ENCODE measurements around the gene LGALS7B.
"Not testable (repeated sequence)": the region's sequence is repeated elsewhere in the genome, so short reads cannot be mapped to it uniquely, and the experiment has no call there.

The LGALS7B gene

DNA sequence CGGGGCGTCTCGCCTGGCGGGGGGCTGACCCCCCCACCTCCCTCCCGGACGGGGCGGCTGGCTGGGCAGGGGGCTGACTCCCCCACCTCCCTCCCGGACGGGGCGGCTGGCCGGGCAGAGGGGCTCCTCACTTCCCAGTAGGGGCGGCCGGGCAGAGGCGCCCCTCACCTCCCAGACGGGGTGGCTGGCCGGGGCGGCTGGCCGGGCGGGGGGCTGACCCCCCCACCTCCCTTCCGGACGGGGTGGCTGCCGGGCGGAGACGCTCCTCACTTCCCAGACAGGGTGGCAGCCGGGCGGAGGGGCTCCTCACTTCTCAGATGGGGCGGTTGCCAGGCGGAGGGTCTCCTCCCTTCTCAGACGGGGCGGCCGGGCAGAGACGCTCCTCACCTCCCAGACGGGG, 8.8 kb downstream of the LGALS7B start:
- DNase-seq (ENCODE audit: low read depth): not testable (repeated sequence)

DNA sequence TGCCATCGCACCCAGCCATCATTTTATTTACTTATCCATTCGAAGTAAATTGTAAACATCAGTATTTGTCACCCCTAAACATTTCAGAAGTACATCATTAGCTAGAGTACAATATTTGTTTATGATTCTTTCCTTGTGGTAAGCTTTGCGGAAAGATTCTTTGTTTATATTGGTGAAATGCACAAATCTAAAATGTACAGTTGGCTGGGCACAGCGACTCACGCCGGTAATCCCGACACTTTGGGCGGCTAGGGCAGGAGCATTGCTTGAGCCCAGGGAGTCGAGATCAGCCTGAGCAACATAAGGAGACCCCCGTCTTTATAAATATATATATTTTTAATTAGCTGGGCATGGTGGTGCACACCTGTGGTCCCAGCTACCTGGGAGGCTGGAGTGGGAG, 10.1 kb downstream of the LGALS7B start:
- DNase-seq (ENCODE audit: low read depth): no peak

DNA sequence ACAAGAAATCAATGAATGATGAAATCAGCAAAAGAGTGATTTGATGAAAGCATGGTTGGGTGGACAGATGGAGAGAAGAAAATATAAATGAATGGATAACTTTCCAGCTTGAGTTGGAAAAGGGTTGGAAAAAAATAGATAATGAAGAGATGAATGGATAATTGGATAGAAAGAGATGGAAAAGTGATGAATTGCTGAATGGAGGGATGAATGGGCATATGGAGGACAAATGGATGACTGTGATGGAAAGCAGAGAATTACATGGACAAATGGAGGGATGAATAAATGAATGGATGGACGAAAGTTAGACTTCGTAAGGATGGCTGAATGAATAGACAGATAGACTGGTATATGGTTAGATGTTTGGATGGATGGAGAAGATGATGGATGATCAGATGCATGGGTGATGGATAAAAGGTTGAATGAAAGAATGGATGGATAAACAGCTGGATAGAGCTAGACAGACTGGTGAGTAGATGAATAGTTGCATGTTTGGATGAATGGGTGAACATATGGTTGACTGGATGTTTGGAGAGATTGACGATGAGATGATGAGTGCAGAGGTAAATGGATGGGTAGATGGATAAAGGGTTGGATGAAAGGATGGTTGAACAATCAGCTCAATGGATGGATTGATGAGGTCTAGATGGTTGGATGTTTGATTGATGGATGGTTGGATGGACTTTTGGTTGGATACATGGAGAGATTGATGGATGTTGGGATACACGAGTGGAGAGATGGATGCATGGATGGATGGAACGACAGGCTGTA, 11.8 kb downstream of the LGALS7B start:
- no peak for DNase-seq (ENCODE audit: low read depth)

DNA sequence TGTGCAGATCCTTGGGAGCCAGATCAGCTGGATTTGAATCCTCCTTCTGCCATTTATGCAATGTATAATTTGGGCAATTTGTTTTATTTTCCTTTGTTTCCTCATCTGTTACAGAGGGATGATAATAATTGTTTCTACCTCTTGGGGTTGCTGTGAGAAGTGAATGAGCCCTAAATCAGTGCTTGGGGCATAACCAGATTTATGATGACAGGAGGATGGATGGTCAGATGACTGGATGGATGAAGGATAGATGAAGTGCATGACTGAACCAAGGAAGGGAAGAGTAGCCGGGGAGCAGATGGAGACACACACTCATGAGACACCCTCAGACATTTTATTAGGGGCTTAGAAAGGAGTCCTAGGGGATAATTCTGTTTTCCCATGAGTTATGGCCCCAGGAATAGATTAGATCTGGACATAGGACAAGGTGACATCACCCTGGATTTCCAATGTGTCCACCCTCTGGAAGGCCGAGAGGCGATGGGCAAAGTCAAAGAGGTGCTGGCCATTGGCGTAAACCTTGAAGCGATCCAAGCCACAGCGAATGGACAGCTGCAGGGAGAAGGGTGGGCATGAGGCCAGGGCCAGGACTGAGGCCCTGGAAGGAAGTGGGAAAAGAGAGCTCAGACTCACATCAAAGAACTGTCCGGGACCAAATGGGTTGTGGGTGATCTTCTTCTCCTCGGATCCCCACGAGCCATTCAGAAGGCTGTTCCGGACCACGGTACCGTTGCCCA, 12.5 kb downstream of the LGALS7B start:
- DNase-seq (ENCODE audit: low read depth): no peak

DNA sequence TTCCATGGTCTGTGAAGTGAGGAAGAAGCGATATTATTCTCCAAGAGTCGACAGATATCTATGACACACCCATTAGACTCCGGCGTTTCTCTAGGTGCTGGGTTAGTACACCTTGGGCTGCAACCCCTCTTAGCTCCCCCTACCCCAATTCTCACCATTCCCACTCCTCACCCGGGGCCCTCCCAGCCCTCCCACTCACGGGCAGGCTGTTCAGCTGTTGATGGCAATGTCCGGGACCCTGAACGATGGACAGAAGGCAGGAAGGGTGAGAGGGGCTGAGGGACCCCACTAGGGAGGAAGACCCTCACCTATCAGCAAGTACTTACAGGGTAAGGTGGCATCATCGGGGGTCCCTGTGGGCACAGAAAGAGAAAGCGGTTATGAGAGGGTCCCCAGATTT, 14.5 kb downstream of the LGALS7B start:
- DNase-seq (ENCODE audit: low read depth): no peak

DNA sequence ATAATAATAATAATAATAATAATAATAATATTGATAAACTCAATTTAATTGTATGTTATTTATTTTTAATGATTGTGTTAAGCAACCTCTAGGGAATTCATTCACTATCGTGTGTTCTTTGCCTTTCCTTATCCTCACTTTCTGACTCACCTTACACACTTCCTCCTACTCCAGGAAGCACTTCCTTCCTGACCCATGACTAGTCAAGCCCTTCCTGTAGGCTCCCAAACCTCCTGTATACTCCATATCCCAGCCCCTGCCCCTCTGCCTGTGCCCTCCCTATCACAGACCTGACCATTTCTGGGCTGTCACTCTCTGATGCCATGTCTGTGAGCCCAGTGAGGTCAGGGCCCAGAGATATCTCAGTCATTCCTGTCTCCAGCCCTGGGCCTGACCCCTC, 16.2 kb downstream of the LGALS7B start:
- no peak for DNase-seq (ENCODE audit: low read depth)

DNA sequence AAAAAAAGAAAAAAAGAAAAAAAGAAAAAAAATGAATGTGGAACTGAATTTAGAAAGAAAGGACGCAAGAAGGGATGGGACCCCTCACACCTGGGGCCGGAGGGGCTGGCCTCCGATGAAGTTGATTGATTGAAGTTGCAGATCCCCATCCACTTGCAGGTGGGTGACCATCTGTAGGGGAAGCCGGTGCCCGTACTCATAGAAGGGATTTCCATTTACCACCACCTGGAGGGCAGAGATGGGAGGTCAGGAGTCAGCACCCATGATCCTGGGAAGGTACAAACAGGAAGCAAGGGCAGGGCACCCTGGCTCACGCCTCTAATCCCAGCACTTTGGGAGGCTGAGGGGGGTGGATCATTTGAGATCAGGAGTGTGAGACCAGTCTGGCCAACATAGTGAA, 17.4 kb downstream of the LGALS7B start:
- no peak for DNase-seq (ENCODE audit: low read depth)

DNA sequence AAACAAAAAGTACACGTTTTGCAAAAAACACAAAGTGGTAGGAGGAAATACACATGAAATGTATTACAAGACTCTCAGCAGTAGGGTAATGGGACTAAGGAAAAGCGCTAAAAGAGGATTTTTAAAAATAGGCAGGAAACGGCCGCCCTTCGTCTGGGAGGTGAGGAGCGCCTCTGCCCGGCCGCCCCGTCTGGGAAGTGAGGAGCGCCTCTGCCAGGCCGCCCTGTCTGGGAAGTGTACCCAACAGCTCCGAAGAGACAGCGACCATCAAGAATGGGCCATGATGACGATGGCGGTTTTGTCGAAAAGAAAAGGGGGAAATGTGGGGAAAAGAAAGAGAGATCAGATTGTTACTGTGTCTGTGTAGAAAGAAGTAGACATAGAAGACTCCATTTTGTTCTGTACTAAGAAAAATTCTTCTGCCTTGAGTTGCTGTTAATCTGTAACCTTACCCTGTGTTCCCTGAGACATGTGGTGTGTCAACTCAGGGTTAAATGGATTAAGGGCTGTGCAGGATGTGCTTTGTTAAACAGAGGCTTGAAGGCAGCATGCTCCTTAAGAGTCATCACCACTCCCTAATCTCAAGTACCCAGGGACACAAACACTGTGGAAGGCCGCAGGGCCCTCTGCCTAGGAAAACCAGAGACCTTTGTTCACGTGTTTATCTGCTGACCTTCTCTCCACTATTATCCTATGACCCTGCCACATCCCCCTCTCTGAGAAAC, 18.5 kb downstream of the LGALS7B start:
- DNase-seq (ENCODE audit: low read depth): not testable (repeated sequence)

DNA sequence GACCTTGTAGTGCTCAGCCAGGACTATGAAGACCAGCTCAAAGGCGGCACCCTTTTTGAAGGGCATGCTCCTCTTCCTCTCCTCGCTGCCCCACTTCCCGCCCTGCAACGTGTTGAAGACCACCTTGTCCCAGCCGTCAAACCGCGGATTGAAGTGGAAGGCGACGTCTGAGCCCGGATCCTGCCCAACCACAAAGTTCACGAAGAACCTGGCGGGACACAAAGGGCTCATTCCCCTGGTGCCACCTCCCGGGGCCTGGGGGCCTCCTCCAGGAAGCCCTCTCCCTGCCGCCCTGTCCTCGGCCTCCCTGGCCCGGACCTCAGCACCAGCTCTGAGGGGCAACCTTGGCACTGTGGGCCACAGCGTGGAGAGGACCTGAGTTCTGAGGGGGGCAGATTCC, 19.7 kb downstream of the LGALS7B start:
- no peak for DNase-seq (ENCODE audit: low read depth)

DNA sequence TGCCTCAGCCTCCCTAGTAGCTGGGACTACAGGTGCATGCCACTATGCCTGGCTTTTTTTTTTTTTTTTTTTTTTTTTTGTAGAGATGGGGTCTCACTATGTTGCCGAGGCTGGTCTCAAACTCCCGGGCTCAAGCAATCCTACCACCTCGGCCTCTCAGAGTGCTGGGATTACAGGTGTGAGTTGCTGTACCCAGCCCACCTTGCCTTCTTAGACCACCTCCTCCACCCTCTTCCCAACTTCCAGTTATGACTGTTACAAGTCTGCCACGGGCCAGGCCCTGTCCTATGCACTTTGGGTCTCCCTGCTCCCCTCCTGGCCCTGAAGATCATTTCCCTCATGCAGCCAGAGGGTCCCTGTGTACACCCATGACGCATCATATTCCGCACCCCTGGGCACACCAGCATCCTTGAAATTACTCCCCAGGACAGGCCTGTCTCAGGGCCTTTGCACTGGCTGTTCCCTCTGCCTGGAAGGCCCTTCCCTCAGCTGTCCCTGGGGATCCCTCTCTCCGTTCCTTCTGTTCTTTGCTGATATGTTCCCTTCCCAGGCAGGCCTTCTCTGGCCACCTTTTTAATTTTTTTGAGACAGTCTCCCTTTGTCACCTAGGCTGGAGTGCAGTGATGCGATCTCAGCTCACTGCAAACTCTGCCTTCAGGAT, 20.7 kb downstream of the LGALS7B start:
- no peak for DNase-seq (ENCODE audit: low read depth)

DNA sequence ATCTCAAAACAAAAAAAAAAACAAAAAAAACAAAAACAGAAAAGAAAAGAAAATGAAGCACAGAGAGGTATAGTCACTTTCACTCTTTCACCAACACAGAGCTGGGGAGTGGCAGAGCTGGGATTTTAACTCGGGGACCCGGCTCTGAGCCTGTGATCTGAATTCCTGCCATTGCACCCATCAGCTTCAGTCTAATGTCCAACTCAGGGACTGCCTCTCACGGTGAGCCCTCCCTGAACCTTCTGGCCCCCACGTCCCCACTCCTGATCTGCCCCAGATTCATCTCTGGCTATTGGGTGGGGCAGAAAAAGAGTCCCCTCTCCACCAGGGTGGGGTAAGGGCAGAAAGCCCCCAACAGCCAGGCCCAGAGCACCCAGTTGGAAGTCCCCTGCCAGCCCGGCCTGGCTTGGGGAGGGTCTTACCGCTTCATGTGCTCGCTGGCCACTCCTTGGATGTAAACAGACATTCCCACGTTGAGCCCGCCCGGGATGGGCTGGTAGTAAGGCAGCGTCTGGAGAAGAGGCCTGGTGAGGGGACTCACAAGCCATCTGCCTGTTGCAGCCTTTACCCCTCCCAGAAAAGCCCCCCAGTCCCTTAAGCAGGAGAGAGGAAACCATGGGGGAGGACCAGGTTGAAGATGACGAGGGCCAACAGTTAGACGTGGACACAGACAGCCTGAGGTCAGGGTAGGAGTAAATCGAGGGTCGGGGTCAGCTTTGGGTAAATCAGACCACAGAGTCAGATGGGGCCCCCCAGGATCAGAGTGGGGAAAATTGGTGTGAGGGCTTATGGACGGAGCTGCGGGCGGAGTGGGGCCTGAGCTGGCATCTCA, 23.2 kb downstream of the LGALS7B start:
- DNase-seq (ENCODE audit: low read depth): no peak

DNA sequence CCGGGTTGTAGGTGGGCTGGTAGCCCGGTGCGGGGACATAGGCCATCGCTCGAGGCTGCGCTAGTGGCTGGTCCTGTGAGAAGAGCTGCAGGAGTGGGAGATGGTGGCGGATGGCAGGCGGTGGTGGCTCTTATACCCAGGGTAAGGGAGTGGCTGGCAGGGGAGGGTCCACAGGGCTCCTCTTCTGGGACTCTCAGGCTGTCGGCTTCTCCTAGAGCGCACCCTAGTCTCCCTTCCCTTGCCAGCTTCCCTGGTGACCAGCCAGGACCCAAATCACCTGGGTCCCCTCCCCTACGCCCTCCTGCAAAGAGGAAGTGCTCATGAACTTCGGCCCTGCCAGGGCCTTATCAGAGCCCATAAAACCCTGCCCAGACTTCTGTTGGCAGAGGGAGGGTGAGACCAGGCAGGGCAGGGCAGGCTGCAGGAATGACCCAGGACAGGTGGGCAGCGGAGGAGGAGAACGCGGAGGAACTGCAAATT, 23.9 kb downstream of the LGALS7B start, which contains the start of gene LGALS4:
TSS of gene LGALS4 (minus strand) at position 105 of the 480 bp plus-strand sequence. CDS start at position 46, 59 bp downstream.
- no peak for DNase-seq (ENCODE audit: low read depth)

DNA sequence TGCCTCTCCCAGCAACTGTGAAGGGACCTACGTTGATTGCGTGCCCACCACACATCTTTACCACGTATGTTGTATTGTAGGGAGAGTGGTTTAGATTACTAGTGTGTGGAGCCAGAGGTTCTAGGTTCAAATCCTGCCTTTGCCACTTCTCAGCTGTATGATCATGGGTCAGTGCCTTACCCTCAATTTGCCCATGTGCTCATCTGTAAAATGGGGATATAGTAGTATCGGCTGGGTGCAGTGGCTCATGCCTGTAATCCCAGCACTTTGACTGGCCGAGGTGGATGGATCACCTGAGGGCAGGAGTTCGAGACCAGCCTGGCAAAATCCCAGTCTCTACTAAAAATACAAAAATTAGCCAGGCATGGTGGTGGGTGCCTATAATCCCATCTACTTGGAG, 24.3 kb downstream of the LGALS7B start:
- DNase-seq (ENCODE audit: low read depth): no peak

DNA sequence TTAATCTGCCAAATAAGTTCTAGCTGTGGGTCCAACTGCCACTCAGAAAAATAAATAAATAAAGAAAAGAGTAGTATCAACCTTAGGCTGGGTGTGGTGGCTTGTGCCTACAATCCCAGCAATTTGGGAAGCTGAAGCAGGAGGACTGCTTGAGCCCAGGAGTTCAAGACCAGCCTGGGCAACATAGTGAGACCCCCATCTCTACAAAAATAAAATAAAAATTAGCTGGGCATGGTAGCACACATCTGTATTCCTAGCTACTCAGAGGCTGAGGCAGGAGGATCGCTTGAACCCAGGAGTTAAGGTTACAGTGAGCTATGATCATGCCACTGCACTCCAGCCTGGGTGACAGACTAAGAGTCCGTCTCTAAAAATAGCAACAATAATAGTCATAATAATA, 24.9 kb downstream of the LGALS7B start:
- DNase-seq (ENCODE audit: low read depth): not testable (repeated sequence)

DNA sequence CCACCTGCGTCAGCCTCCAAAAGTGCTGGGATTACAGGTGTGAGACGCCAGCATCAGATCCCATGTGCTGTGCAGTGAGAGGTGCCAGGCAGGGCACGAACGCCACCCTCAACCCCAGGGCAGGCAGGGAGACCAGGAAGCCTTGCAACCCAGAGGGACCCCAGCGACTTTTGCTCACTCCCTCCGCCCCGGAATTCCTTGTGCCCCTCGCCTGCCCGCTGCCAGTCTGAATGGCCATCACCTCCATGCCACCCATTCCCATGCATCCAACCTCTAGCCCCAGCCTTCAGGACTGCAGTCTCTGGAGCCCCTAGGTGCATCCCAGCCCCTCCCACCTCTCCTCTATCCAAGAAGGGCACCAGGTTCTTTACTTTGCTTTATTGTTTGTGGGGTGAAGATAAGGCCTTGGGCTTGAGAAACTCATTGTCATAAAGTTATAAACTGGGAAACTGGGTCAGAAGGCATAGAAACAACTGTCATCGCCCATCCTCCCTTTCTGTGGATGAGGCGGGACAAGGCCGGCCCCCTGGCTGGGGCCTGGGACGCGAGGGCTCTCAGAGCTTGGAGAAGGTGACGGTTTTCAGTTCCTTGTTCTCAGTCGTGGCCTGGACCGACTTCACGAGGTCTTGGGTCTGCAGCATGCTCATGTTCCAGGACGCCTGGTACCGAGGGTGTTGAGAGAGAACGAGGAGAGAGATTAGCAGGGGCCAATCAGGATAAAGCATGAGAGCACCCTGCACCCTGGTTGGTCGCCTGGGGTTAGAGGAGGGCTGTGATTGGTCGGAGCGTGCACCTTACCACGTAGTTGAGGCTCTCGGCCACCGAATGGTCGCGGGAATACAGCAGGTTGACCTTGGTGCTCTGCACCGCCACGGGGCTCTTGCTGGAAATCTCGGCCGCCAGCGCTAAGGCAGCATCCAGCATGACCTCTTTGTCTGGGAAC, 26.3 kb downstream of the LGALS7B start:
- DNase-seq (ENCODE audit: low read depth): no peak

DNA sequence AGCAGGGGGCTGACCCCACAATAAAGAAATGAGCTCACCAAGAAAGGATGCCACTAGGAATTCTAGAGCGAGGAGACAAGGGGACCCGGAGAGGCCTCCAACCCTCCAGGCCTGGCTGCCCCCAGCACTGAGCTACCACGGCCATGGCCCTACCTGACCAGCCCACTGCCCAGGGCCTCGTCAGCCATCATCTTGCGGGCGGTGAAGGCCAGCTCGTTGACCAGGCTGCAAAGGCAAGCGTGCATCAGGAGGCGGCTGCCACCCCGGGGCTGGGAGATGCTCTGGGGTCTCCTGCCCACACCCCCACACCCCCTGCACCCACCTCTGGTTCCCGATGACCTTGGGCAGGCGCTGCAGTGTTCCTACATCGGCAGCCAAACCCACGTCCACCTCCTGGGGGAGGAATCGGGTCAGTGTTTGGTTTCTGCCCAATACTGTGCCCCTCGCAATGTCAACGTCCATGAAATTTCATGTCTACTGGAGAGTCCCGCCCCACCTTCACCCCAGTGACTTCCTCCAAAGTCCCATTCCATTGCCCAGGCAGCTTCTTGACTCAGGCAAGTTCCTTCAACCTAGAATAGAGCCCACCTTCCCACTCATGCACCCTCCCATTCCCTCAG, 27.2 kb downstream of the LGALS7B start:
- DNase-seq (ENCODE audit: low read depth): no peak

DNA sequence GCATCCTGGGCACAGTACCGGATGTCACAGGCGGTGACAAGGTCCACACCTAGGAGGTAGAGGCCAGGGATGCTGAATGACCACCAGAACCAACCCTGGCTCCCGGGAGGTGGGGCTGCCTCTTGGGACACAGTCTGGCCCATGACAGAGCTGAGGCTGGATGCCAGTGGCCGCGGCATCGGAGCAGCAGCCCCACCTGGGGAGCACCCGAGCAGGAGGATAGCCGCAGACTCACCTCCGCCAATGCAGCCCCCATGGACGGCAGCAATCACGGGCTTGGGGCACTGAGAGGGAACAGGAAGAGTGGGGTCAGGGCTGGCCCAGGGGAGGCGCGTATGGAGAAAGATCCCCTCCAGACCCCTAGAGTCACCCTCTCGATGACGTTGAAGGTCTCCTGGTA, 28.1 kb downstream of the LGALS7B start:
- no peak for DNase-seq (ENCODE audit: low read depth)

DNA sequence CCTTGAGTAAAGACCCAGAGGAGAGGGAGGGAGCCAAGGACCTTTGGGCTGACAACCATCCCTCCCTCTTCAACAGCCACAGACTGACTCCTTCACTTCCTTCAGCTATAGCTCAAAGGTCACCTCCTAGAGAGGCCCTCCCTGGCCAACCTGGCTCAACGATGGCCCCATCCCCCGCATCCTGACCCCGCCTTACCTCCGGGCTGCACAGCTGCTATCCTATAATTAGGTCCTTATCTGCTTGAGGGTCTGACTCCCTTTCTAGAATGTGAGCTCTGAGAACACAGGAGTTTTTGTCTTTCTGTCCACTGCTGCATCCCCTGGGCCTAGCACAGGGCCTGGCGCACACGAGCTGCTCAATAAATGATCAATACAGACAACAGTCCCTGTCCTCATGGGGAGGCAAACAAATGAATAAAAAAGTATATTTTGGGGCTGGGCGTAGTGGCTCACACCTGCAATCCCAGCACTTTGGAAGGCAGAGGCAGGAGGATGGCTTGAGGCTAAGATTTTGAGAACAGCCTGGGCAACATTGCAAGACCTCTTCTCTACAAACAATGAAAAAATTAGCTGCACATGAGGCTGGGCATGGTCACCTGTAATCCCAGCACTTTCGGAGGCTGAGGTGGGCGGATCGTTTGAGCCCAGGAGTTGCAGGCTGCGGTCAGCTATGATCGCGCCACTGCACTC, 30.4 kb downstream of the LGALS7B start:
- no peak for DNase-seq (ENCODE audit: low read depth)

DNA sequence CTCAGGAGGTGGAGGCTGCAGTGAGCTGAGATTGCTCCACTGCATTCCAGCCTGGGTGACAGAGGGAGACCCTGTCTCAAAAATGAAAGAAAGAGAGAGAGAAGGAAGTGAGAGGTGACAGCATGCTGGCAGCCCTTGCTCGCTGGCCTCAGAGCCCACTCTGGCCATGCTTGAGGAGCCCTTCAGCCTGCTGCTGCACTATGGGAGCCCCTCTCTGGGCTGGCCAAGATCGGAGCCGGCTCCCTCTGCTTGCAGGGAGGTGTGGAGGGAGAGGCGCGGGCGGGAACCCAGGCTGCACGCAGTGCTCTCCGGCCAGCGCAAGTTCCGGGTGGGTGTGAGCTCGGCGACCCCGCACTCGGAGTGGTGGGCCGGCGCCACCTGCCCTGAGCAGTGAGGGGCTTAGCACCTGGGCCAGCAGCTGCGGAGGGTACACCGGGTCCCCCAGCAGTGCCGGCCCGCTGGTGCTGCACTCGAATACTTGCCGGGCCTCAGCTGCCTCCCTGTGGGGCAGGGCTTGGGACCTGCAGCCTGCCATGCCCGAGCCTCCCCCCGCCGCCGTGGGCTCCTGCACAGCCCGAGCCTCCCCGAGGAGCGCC, 32.3 kb downstream of the LGALS7B start:
- DNase-seq (ENCODE audit: low read depth): not testable (repeated sequence)
